Fibroblast of the aortic adventitia (primary cell): Measurements from ENCODE around the gene CADPS2. TPM values are rescaled to one million over a fixed set of nuclear protein-coding genes. Genes with fewer than 3 reads are reported as not detected.

Experiments used
- DNase-seq: peaks from one replicate; pipeline ENCODE4 v3.0.0-alpha.2; 2010; ENCODE audit warnings: low read depth
- H3K4me3 ChIP-seq: 2 replicates; pipeline ENCODE4 v1.5.1; 2011; ENCODE audit warnings: low read depth, mild to moderate bottlenecking, control low read depth, low read length, moderate library complexity
- CTCF ChIP-seq: IDR thresholded peaks from 2 replicates; pipeline ENCODE4 v1.5.1; 2011; ENCODE audit warnings: mild to moderate bottlenecking, low read length, control low read depth, inconsistent platforms; ENCODE audit not compliant: insufficient read depth
- total RNA-seq: library from RNA; depleted of rRNA; stranded (reverse); fragments of >200 nt; gene quantifications from 2 replicates; pipeline ENCODE4 v1.2.3, GENCODE V29; 2012; ENCODE audit warnings: low replicate concordance

Gene CADPS2
- total RNA-seq, 1 donor, result 16.0 TPM

- no peak for TF ChIP-seq CTCF
These were observed 122.2 kb downstream of the CADPS2 start for GRCh38 chr7:122764020-122764419.

GRCh38 chr7:122762071-122762470 lies 124.2 kb downstream of the CADPS2 start:
- no peak for DNase-seq
- no peak for TF ChIP-seq CTCF
- H3K4me3 ChIP-seq, result no peak overlapping the region

More at GRCh38 chr7:122764020-122764419, 122.2 kb downstream of the CADPS2 start:
- DNase-seq, result no peak
- H3K4me3 ChIP-seq, result no peak overlapping the region

GRCh38 chr7:122758501-122758900 lies 127.8 kb downstream of the CADPS2 start:
- TF ChIP-seq CTCF, result no peak
- H3K4me3 ChIP-seq, result no peak overlapping the region
- no peak for DNase-seq

- DNase-seq, result no peak
- no peak for TF ChIP-seq CTCF
- H3K4me3 ChIP-seq, result no peak overlapping the region
These were observed 129.4 kb downstream of the CADPS2 start for GRCh38 chr7:122756860-122757259.

GRCh38 chr7:122755696-122756095 lies 130.6 kb downstream of the CADPS2 start:
- DNase-seq, result no peak
- H3K4me3 ChIP-seq, result no peak overlapping the region
- no peak for TF ChIP-seq CTCF

GRCh38 chr7:122752583-122752982 lies 133.7 kb downstream of the CADPS2 start:
- no peak for TF ChIP-seq CTCF
- H3K4me3 ChIP-seq, result no peak overlapping the region
- DNase-seq, result no peak

GRCh38 chr7:122750389-122750788 lies 135.9 kb downstream of the CADPS2 start:
- no peak for TF ChIP-seq CTCF
- DNase-seq, result no peak
- no peak overlapping the region for H3K4me3 ChIP-seq
